Measurements from ENCODE around the gene TPT1.

DNA sequence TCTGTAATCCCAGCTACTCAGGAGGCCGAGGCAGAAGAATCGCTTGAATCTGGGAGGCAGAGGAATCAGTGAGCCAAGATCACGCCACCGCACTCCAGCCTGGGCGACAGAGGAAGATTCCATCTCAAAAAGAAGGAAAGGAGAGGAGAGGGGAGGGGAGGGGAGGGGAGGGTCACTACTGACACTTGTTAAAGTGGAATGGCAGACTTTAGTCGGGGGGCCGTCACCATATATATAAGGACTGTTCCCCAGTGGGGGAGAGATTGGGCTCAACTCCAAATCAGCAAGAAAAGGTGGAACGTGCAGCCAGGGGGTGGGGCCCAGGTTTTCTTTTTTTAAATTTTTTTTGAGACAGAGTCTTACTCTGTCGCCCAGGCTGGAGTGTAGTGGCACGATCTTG is 26.2 kb downstream of the TPT1 start:
- TF ChIP-seq ZBTB20 (CRISPR knock-in tag; IDR thresholded peaks at IDR 0.05; ENCODE audit: borderline replicate concordance, low read depth) (no peak), ZNF598 (CRISPR knock-in tag; IDR thresholded peaks at IDR 0.05; ENCODE audit: borderline replicate concordance) (no peak), HCFC1 (IDR thresholded peaks at IDR 0.05; ENCODE audit: low read depth, low read length) (no peak), GZF1 (CRISPR knock-in tag; IDR thresholded peaks at IDR 0.05) (no peak)
- TF ChIP-seq, protein P1, sequence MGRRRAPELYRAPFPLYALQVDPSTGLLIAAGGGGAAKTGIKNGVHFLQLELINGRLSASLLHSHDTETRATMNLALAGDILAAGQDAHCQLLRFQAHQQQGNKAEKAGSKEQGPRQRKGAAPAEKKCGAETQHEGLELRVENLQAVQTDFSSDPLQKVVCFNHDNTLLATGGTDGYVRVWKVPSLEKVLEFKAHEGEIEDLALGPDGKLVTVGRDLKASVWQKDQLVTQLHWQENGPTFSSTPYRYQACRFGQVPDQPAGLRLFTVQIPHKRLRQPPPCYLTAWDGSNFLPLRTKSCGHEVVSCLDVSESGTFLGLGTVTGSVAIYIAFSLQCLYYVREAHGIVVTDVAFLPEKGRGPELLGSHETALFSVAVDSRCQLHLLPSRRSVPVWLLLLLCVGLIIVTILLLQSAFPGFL (CRISPR knock-in tag; IDR thresholded peaks at IDR 0.05) = no peak
- TF ChIP-seq, protein P2, sequence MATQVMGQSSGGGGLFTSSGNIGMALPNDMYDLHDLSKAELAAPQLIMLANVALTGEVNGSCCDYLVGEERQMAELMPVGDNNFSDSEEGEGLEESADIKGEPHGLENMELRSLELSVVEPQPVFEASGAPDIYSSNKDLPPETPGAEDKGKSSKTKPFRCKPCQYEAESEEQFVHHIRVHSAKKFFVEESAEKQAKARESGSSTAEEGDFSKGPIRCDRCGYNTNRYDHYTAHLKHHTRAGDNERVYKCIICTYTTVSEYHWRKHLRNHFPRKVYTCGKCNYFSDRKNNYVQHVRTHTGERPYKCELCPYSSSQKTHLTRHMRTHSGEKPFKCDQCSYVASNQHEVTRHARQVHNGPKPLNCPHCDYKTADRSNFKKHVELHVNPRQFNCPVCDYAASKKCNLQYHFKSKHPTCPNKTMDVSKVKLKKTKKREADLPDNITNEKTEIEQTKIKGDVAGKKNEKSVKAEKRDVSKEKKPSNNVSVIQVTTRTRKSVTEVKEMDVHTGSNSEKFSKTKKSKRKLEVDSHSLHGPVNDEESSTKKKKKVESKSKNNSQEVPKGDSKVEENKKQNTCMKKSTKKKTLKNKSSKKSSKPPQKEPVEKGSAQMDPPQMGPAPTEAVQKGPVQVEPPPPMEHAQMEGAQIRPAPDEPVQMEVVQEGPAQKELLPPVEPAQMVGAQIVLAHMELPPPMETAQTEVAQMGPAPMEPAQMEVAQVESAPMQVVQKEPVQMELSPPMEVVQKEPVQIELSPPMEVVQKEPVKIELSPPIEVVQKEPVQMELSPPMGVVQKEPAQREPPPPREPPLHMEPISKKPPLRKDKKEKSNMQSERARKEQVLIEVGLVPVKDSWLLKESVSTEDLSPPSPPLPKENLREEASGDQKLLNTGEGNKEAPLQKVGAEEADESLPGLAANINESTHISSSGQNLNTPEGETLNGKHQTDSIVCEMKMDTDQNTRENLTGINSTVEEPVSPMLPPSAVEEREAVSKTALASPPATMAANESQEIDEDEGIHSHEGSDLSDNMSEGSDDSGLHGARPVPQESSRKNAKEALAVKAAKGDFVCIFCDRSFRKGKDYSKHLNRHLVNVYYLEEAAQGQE (IDR thresholded peaks at IDR 0.05; ENCODE audit: borderline replicate concordance in 1 of 2, low read depth in 1 of 2, low read length in 2 of 2) = no peak

All from HepG2 (cell line).